Measurements from ENCODE around the gene CHRD.

Gene CHRD

DNA sequence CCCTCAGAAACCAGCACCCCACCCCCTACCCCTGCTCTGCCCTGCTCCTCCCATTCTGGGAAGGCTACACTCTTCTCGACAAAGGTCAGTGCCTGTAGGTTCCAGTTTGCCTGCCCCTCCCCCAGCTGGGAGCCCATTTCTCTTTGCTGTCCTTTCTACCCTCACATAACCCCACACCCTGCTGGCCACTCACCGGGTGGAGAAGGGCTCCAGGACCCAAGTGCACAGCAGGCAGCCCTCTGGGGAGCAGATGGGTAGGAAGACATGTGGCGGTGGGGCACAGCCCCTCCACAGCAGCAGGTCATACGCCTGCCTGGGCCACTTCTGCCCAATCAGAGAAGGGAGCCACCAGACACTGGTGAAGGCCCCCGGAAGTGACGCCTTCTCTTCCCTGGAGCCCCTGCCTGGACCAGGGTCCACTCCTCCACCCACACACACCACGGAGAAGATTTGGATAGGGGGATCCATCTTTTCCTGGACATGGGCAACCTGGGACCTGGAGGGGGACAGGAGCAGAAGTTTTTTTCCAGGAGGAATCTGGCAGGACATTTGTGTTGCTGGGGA is 1.9 kb upstream of the CHRD start, which contains the start of gene THPO:
Gene THPO, minus strand, starts transcription at position 326 of the 564 bp plus-strand sequence. CDS start 1,948 bp downstream, outside the sequence.
- Mint-ChIP-seq H3K27me3 (peaks cover 87% of the 10 kb centered on the region), H3K9me3 (no peaks in the 10 kb centered on the region), H3K4me1 (ENCODE audit: low read depth) (peaks cover 19% of the 10 kb centered on the region), H3K27ac (no peak within 1 kb of the TSS), H3K36me3 (ENCODE audit: low read depth) (no peaks in the 10 kb centered on the region), H3K4me3 (no peak within 1 kb of the TSS)
- intact Hi-C loops (cut with micrococcal nuclease): no loop called here

DNA sequence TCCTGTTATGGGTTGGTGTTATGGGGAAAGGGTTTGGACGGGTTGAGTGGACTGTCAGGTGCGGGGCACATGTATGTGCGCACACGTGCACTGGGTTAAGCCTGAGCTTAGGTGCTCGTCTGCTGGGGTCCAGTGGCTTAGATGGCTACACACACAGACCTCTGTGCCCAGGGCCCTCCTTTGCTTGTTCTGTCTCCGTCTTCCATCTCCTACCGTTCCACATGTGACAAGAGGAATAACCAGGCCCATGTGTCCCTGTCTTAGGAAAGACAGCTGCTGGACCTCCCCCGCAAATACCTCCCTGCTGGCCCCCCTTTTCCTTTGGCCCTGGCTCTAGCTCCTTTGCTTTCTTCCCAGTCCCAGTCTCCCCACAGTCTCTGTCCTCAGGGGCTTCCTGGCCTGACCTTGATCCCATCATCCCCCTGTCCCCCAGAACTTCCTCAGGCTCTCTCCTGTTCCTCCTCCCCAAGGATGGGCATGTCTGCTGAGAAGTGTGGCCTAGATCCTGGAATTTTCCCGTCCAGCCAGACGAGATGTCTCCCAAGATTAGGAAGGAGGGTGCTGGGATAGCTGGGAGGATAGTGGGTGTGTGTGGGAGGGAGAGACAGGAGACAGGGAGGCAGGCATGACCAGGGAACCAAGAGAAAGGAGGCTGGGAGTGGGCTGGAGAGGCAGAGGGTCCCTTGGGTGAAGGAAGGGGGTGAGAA is 1.1 kb upstream of the CHRD start:
- peak overlapping the region; percentile 68 for H3K4me3 Mint-ChIP-seq
- intact Hi-C loops (cut with micrococcal nuclease): no loop called here
- H3K4me1 Mint-ChIP-seq (ENCODE audit: low read depth): peaks cover 19% of the 10 kb centered on the region
- H3K27ac Mint-ChIP-seq: no peak overlapping the region
- peaks cover 86% of the 10 kb centered on the region for H3K27me3 Mint-ChIP-seq
- no peaks in the 10 kb centered on the region for H3K9me3 Mint-ChIP-seq
- no peaks in the 10 kb centered on the region for H3K36me3 Mint-ChIP-seq (ENCODE audit: low read depth)

DNA sequence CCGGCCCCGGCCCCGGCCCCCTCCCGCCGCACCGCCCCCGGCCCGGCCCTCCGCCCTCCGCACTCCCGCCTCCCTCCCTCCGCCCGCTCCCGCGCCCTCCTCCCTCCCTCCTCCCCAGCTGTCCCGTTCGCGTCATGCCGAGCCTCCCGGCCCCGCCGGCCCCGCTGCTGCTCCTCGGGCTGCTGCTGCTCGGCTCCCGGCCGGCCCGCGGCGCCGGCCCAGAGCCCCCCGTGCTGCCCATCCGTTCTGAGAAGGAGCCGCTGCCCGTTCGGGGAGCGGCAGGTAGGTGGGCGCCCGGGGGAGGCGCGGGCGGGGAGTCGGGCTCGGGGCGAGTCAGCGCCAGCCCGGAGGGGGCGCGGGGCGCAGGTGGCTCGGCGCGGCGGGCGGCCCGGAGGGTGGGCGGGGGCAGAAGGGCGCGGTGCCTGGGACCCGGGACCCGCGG is 352 bp downstream of the CHRD start:
- intact Hi-C loops (cut with micrococcal nuclease): no loop called here
- Mint-ChIP-seq H3K9me3 (no peaks in the 10 kb centered on the region), H3K4me1 (ENCODE audit: low read depth) (peaks cover 25% of the 10 kb centered on the region), H3K36me3 (ENCODE audit: low read depth) (no peaks in the 10 kb centered on the region), H3K4me3 (no peak overlapping the region), H3K27me3 (peaks cover 85% of the 10 kb centered on the region), H3K27ac (no peak overlapping the region)

DNA sequence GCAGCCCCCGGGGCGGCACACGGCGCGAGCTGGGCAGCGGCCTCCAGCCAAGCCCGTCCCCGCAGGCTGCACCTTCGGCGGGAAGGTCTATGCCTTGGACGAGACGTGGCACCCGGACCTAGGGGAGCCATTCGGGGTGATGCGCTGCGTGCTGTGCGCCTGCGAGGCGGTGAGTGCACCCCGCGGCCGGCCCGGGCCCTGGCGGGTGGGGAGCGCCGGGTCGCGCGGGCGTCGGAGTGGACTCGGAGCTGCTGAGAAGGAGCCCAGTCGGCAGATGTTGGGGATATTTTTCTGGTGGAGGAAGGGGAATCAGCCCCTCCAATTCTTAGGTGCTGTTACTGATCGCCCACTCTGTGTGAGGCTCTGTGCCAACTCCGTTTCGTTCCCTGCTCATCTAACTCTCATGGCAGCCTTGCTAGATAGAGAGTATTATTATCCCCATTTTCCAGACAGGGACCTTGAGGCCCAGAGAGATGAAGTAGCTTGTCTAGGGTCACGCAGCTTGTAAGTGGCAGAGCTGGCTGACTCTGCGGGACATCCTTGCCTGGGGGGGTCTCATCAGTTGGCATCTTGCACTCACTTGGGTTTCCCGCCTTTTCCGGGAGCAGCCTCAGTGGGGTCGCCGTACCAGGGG is 890 bp downstream of the CHRD start:
- Mint-ChIP-seq H3K36me3 (ENCODE audit: low read depth) (no peaks in the 10 kb centered on the region), H3K27me3 (peaks cover 79% of the 10 kb centered on the region), H3K9me3 (no peaks in the 10 kb centered on the region), H3K4me1 (ENCODE audit: low read depth) (peaks cover 25% of the 10 kb centered on the region), H3K4me3 (peak overlapping the region; percentile 39), H3K27ac (no peak overlapping the region)
- intact Hi-C loops (cut with micrococcal nuclease): no loop called here

DNA sequence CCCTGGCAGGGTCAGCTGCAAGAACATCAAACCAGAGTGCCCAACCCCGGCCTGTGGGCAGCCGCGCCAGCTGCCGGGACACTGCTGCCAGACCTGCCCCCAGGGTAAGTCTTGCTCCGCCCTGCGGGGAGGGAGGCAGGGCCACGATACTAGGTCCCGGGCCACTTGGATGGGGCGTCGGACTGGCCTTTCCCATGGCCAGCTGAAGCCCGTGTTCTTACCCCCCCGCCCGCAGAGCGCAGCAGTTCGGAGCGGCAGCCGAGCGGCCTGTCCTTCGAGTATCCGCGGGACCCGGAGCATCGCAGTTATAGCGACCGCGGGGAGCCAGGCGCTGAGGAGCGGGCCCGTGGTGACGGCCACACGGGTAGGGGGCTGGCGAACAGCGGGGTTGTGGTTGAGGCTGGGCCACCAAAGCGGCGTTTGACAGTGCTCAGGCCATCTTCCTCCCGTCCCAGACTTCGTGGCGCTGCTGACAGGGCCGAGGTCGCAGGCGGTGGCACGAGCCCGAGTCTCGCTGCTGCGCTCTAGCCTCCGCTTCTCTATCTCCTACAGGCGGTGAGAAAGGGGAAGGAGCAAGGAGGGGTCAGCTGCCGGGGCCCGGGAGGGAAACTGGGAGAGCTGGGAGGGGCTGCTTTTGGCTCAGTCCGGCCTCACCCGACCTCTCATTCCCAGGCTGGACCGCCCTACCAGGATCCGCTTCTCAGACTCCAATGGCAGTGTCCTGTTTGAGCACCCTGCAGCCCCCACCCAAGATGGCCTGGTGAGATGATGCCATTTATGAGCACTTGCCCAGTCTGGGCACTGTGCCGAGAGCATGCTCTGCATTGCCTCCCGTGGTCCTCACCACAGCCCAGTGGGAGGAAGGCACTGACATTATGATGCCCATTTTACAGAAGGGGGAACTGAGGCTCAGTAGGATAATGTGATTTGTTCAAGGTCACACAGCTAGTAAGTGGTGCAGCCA is 1.7 kb downstream of the CHRD start:
- H3K4me1 Mint-ChIP-seq (ENCODE audit: low read depth): peaks cover 25% of the 10 kb centered on the region
- no peaks in the 10 kb centered on the region for H3K36me3 Mint-ChIP-seq (ENCODE audit: low read depth)
- intact Hi-C loops (cut with micrococcal nuclease): no loop called here
- no peak overlapping the region for H3K4me3 Mint-ChIP-seq
- peaks cover 77% of the 10 kb centered on the region for H3K27me3 Mint-ChIP-seq
- H3K27ac Mint-ChIP-seq: no peak overlapping the region
- H3K9me3 Mint-ChIP-seq: no peaks in the 10 kb centered on the region

DNA sequence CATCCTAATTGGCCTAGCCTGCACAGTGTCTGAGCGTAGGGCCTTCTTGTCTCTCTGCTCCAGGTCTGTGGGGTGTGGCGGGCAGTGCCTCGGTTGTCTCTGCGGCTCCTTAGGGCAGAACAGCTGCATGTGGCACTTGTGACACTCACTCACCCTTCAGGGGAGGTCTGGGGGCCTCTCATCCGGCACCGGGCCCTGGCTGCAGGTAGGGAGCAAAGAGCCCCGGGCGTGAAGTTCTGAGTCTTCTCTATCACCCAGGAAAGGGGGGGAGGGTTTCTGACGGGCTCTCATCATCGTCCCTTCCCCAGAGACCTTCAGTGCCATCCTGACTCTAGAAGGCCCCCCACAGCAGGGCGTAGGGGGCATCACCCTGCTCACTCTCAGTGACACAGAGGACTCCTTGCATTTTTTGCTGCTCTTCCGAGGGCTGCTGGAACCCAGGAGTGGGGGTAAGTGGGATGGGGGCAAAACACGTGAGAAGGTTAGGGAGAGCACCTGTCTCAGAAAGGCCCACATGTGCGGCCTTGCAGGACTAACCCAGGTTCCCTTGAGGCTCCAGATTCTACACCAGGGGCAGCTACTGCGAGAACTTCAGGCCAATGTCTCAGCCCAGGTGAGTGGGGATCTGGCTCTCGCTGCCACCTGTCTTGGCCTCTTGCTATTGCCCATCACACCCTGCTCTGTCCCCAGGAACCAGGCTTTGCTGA is 2.6 kb downstream of the CHRD start:
- Mint-ChIP-seq H3K9me3 (no peaks in the 10 kb centered on the region), H3K4me1 (ENCODE audit: low read depth) (peaks cover 25% of the 10 kb centered on the region), H3K27me3 (peaks cover 77% of the 10 kb centered on the region), H3K27ac (no peak overlapping the region), H3K36me3 (ENCODE audit: low read depth) (no peaks in the 10 kb centered on the region), H3K4me3 (no peak overlapping the region)
- intact Hi-C loops (cut with micrococcal nuclease): no loop called here

DNA sequence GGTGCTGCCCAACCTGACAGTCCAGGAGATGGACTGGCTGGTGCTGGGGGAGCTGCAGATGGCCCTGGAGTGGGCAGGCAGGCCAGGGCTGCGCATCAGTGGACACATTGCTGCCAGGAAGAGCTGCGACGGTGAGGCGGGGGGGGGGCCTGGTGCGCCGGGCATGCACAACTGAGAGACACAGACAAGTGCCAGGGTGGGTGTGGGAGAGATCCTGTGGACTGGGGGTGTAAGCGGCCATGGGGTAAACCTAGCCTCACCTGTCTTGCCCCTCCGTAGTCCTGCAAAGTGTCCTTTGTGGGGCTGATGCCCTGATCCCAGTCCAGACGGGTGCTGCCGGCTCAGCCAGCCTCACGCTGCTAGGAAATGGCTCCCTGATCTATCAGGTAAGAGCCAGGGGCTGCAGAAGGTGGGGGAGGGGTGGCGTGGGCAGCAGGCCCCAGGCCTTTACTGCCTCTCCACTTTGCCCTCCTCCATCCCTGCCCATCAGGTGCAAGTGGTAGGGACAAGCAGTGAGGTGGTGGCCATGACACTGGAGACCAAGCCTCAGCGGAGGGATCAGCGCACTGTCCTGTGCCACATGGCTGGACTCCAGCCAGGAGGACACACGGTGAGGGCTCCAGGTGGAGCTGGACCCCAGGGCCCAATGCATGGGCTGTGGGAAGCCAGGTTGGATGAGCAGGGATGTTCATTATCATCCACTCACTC is 3.3 kb downstream of the CHRD start:
- Mint-ChIP-seq H3K4me1 (ENCODE audit: low read depth) (peaks cover 21% of the 10 kb centered on the region), H3K27ac (no peak overlapping the region), H3K36me3 (ENCODE audit: low read depth) (no peaks in the 10 kb centered on the region), H3K27me3 (peaks cover 77% of the 10 kb centered on the region), H3K9me3 (no peaks in the 10 kb centered on the region), H3K4me3 (no peak overlapping the region)
- intact Hi-C loops (cut with micrococcal nuclease): no loop called here

DNA sequence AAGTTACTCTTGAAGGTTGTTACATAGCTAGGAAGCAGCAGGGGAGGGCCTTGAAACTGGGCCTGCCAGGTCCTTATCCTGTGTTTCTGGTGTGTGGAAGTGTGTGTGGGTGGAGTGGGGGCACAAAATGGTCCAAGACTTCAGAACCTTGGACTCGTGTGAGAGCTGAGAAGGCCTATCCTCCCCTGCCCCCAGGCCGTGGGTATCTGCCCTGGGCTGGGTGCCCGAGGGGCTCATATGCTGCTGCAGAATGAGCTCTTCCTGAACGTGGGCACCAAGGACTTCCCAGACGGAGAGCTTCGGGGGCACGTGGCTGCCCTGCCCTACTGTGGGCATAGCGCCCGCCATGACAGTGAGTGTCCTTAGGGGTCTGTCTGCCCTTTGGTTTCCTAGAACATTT is 4.5 kb downstream of the CHRD start:
- Mint-ChIP-seq H3K27me3 (peaks cover 76% of the 10 kb centered on the region), H3K27ac (no peak overlapping the region), H3K9me3 (no peaks in the 10 kb centered on the region), H3K4me1 (ENCODE audit: low read depth) (peaks cover 21% of the 10 kb centered on the region), H3K4me3 (no peak overlapping the region), H3K36me3 (ENCODE audit: low read depth) (no peaks in the 10 kb centered on the region)
- intact Hi-C loops (cut with micrococcal nuclease): no loop called here

DNA sequence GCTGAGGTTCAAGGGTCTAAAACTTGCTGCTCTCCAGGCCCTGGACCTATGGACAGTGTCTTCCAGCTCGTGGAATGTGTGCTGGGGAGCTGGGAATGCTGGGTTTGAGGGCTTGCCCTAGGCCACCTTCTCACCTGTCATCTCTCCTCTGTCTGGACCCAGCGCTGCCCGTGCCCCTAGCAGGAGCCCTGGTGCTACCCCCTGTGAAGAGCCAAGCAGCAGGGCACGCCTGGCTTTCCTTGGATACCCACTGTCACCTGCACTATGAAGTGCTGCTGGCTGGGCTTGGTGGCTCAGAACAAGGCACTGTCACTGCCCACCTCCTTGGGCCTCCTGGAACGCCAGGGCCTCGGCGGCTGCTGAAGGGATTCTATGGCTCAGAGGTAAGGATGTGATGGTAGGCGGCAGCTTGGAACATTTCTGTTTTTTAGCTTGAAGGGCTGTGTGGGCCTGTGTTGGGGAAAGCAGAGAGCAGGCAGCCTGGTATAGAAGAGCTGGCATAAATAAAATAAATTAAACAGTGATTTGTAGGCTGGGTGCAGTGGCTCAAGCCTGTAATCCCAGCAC is 5.1 kb downstream of the CHRD start:
- Mint-ChIP-seq H3K9me3 (no peaks in the 10 kb centered on the region), H3K4me3 (no peak overlapping the region), H3K27me3 (peaks cover 78% of the 10 kb centered on the region), H3K36me3 (ENCODE audit: low read depth) (no peaks in the 10 kb centered on the region), H3K27ac (no peak overlapping the region), H3K4me1 (ENCODE audit: low read depth) (peaks cover 26% of the 10 kb centered on the region)
- intact Hi-C loops (cut with micrococcal nuclease): no loop called here

DNA sequence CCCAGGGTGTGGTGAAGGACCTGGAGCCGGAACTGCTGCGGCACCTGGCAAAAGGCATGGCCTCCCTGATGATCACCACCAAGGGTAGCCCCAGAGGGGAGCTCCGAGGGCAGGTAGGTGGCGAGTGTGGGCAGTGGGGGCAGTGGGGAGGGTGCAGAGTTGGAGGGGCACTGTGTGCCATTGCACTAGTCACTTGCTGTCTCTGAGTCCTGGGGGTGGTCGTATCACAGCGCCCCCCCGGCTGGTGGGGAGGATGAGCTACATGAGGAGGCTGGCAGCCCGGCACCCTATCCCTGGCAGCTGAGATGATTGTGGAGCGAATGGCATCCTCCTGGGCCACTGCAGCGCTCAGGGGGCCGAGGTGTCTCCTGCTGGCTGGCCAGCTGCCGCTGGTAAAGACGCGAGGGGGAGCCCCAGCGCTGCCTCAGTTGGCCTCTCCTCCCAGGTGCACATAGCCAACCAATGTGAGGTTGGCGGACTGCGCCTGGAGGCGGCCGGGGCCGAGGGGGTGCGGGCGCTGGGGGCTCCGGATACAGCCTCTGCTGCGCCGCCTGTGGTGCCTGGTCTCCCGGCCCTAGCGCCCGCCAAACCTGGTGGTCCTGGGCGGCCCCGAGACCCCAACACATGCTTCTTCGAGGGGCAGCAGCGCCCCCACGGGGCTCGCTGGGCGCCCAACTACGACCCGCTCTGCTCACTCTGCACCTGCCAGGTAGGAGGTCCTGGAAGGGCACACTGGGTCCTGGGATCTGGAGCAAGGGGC is 6.4 kb downstream of the CHRD start:
- Mint-ChIP-seq H3K4me1 (ENCODE audit: low read depth) (peaks cover 19% of the 10 kb centered on the region), H3K27ac (no peak overlapping the region), H3K4me3 (no peak overlapping the region)

DNA sequence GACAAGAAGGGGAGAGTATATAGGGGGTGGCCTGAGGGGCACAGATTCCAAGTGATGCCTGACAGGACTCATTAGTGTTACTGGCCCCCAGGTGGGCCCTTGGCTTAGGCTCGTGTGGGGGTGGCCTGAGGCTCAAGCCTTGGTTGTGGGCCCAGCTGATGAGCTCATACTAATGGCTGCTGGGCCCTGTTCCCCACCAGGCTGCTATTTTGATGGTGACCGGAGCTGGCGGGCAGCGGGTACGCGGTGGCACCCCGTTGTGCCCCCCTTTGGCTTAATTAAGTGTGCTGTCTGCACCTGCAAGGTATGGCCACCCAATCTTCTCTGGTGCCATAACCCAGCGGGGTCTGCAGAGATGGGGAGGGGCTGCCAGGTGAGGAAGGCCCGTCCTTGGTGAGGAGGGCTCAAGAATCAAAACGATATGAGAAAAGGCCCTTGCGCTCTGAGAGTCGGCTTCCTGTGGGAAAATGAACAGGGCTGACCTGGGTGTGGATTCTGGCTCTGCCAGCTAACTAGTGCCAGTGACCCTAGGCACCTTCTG is 7.4 kb downstream of the CHRD start:
- H3K27me3 Mint-ChIP-seq: peaks cover 72% of the 10 kb centered on the region
- peaks cover 11% of the 10 kb centered on the region for H3K4me1 Mint-ChIP-seq (ENCODE audit: low read depth)
- H3K9me3 Mint-ChIP-seq: no peaks in the 10 kb centered on the region
- no peaks in the 10 kb centered on the region for H3K36me3 Mint-ChIP-seq (ENCODE audit: low read depth)
- no peak overlapping the region for H3K27ac Mint-ChIP-seq
- intact Hi-C loops (cut with micrococcal nuclease): no loop called here
- no peak overlapping the region for H3K4me3 Mint-ChIP-seq

More for the DNA sequence above, 6.4 kb downstream of the CHRD start:
- H3K36me3 Mint-ChIP-seq (ENCODE audit: low read depth): no peaks in the 10 kb centered on the region
- no peaks in the 10 kb centered on the region for H3K9me3 Mint-ChIP-seq
- peaks cover 81% of the 10 kb centered on the region for H3K27me3 Mint-ChIP-seq
- intact Hi-C loops (cut with micrococcal nuclease): no loop called here

Measured in dendritic cell treated with granulocyte-macrophage colony-stimulating factor and Interleukin-4, amounts not matched to agents 40 ng/mL and 50 ng/mL, for 4 days (primary cell).